Mesendoderm (in vitro differentiated cells): ENCODE results near the gene PARVA.

Experiments
- DNase-seq: peaks from one replicate; pipeline ENCODE4 v3.0.0; 2013
- H2AK5ac ChIP-seq: 2 replicates; pipeline ENCODE4 v1.6.1; 2013; ENCODE audit warnings: low read length, inconsistent platforms
- H2BK120ac ChIP-seq: 2 replicates; pipeline ENCODE4 v1.6.1; 2013; ENCODE audit warnings: low read depth, mild to moderate bottlenecking, low read length, moderate library complexity, mixed read lengths
- H2BK15ac ChIP-seq: replicated peaks from 2 replicates; pipeline ENCODE4 v1.6.1; 2013; ENCODE audit warnings: low read depth, mild to moderate bottlenecking, moderate library complexity
- H2BK5ac ChIP-seq: 2 replicates; pipeline ENCODE4 v1.6.1; 2013; ENCODE audit warnings: low read length, inconsistent platforms
- H3K18ac ChIP-seq: 2 replicates; pipeline ENCODE4 v1.6.1; 2013; ENCODE audit warnings: mild to moderate bottlenecking, low read length, mixed read lengths
- H3K23ac ChIP-seq: one replicate; pipeline ENCODE4 v1.6.1; 2013; ENCODE audit warnings: low read length
- H3K27ac ChIP-seq: 2 replicates; pipeline ENCODE4 v1.5.1; 2013; ENCODE audit warnings: low read depth, mild to moderate bottlenecking, inconsistent platforms, low read length, moderate library complexity
- H3K27me3 ChIP-seq: 2 replicates; pipeline ENCODE4 v1.6.1; 2013; ENCODE audit warnings: low read length, control low read depth, mild to moderate bottlenecking, inconsistent platforms; ENCODE audit not compliant: insufficient read depth, poor library complexity
- H3K36me3 ChIP-seq: 2 replicates; pipeline ENCODE4 v1.6.1; 2013; ENCODE audit warnings: low read length, inconsistent platforms; ENCODE audit not compliant: control insufficient read depth, insufficient read depth
- H3K4ac ChIP-seq: one replicate; pipeline ENCODE4 v1.6.1; 2013; ENCODE audit warnings: low read depth, mild to moderate bottlenecking, low read length, moderate library complexity
- H3K4me1 ChIP-seq: 2 replicates; pipeline ENCODE4 v1.6.1; 2013; ENCODE audit warnings: low read depth, low read length, inconsistent platforms; ENCODE audit not compliant: control insufficient read depth
- H3K4me2 ChIP-seq: 2 replicates; pipeline ENCODE4 v1.6.1; 2013; ENCODE audit warnings: low read length
- H3K4me3 ChIP-seq: 2 replicates; pipeline ENCODE4 v1.5.1; 2013; ENCODE audit warnings: mild to moderate bottlenecking, low read length
- H3K56ac ChIP-seq: one replicate; pipeline ENCODE4 v1.6.1; 2013; ENCODE audit warnings: low read length
- H3K79me1 ChIP-seq: 2 replicates; pipeline ENCODE4 v1.6.1; 2013; ENCODE audit warnings: low read length, inconsistent platforms
- H3K79me2 ChIP-seq: 2 replicates; pipeline ENCODE4 v1.6.1; 2013; ENCODE audit warnings: mild to moderate bottlenecking, low read length; ENCODE audit not compliant: control insufficient read depth, insufficient read depth
- H3K9ac ChIP-seq: 2 replicates; pipeline ENCODE4 v1.6.1; 2013; ENCODE audit warnings: low read length, inconsistent platforms
- H4K5ac ChIP-seq: one replicate; pipeline ENCODE4 v1.6.1; 2013; ENCODE audit warnings: low read length
- H4K8ac ChIP-seq: one replicate; pipeline ENCODE4 v1.6.1; 2013; ENCODE audit warnings: low read depth, mild to moderate bottlenecking, control low read depth, low read length, moderate library complexity
- WGBS: extraction: QIAGEN DNeasy Blood & Tissue Kit; methylation state at CpG from one replicate; pipeline ENCODE4 v1.1.7; 2013; ENCODE audit warnings: low lambda C conversion rate, missing lambda C conversion rate; ENCODE audit not compliant: insufficient coverage; ENCODE audit errors: extremely low coverage; 5-methylcytosine and 5-hydroxymethylcytosine counted together

The PARVA gene

DNA sequence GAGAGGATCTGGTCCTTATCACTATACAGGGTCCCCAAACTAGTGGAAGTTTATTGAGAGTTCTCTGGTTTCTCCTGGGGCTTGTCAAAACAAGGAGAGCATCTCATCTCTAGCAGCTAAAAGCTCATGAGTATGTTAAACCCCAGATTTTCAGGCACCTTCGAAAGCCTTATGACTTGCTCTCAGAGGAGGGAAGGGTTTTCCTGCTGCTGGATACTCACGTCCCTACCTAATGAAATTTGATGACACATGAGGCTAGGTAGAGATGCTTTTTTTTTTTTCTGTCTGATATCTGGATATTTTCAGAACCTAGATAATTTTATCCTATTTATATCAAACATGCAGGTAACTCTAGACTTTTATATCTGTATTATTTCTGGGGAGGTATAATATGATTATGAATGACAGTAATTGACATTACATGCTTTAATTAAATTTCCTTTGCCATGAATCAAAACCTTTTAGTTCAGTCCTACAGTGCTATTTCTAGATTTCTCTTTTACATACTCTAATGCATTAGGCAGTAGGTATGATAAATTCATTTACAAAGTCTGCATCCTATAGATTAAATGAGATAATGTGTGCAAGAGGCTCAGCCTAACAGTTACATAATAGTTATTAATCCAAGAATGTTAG is 73.9 kb downstream of the PARVA start:
- Histone ChIP-seq H3K9ac (no peak overlapping the region), H3K18ac (no peak overlapping the region), H3K79me1 (no peaks in the 10 kb centered on the region), H4K5ac (no peak overlapping the region), H3K56ac (no peak overlapping the region), H2AK5ac (no peak overlapping the region), H3K4me3 (no peak overlapping the region), H3K27ac (no peak overlapping the region), H3K27me3 (no peaks in the 10 kb centered on the region), H3K4me1 (peaks cover 4% of the 10 kb centered on the region), H2BK15ac (no peak overlapping the region), H2BK5ac (no peak overlapping the region), H4K8ac (no peak overlapping the region), H2BK120ac (no peak overlapping the region), H3K36me3 (no peaks in the 10 kb centered on the region), H3K4me2 (no peak overlapping the region), H3K4ac (no peak overlapping the region), H3K23ac (no peak overlapping the region), H3K79me2 (no peaks in the 10 kb centered on the region)
- WGBS: no CpG with 5 or more reads among the region's 2 CpGs
- no peak for DNase-seq

DNA sequence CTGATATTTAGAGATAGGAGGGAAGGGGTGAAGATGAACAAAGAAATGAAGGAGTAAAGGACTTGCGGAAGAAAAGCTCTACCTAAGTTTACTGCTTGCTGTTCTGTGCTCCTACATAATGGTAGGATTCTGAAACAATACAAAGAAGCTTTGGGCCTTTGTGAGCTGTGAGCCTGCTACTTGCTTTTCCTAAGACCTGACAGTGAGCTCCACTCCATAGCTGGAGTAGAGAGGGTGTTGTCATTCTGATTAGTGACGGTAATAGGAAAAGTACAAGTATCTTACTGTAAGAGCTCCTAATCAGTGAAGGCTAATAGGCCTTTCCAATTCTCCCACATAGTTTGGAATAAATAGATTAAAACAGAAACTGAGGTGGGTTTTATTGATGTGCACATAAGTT is 75.9 kb downstream of the PARVA start:
- Histone ChIP-seq H3K4ac (no peak overlapping the region), H3K36me3 (no peaks in the 10 kb centered on the region), H4K5ac (no peak overlapping the region), H3K27me3 (no peaks in the 10 kb centered on the region), H3K9ac (no peak overlapping the region), H2AK5ac (no peak overlapping the region), H2BK120ac (no peak overlapping the region), H2BK5ac (no peak overlapping the region), H3K27ac (no peak overlapping the region), H3K56ac (no peak overlapping the region), H3K4me2 (no peak overlapping the region), H3K79me2 (no peaks in the 10 kb centered on the region), H3K23ac (no peak overlapping the region), H4K8ac (no peak overlapping the region), H3K79me1 (no peaks in the 10 kb centered on the region), H3K18ac (no peak overlapping the region), H3K4me3 (no peak overlapping the region), H3K4me1 (peaks cover 4% of the 10 kb centered on the region), H2BK15ac (no peak overlapping the region)
- no peak for DNase-seq
- no CpG with 5 or more reads among the region's 2 CpGs for WGBS

DNA sequence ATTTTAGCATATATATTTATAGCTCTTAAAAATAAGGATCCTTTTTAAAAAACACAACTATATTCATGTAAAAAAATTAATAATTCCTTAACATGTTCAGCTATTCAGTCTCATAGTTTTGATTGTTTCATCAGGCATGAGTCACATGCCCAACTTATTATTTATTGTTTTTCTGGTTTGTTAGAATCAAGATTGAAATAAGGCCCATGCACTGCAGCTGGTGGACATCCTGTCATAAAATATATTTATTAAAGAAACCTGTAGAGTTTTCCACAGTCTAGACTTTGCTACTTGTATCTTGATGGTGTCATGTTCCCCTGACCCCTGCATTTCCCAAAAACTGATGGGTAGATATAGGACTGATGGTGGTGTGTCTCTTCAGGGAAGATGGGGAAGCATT is 77.4 kb downstream of the PARVA start:
- Histone ChIP-seq H3K4me2 (no peak overlapping the region), H3K27ac (no peak overlapping the region), H2AK5ac (no peak overlapping the region), H2BK5ac (no peak overlapping the region), H3K23ac (no peak overlapping the region), H3K4me1 (peaks cover 4% of the 10 kb centered on the region), H4K5ac (no peak overlapping the region), H3K79me2 (no peaks in the 10 kb centered on the region), H3K56ac (no peak overlapping the region), H3K4ac (no peak overlapping the region), H3K36me3 (no peaks in the 10 kb centered on the region), H4K8ac (no peak overlapping the region), H3K4me3 (no peak overlapping the region), H3K79me1 (no peaks in the 10 kb centered on the region), H3K18ac (no peak overlapping the region), H3K27me3 (no peaks in the 10 kb centered on the region), H3K9ac (no peak overlapping the region), H2BK15ac (no peak overlapping the region), H2BK120ac (no peak overlapping the region)
- no peak for DNase-seq

DNA sequence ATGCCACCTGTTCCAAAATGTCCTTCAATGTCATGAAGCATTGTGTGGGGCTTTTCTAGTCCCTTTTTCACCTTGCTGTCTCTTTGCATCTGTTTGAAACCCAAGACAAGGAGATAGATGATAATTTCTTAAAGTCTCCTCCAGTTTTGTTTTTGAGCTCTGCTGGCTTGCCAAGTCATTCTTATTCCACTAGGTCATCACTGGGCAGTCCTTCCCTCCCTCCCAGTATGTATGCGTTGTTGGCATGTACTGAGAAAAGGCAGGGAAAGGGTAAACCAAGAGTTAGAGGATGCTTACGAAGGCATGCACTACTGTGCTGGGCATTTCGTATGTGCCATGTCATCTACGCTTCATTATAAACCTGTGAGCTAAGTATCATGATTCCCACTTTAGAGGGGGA is 78.6 kb downstream of the PARVA start:
- Histone ChIP-seq H3K56ac (no peak overlapping the region), H3K27ac (no peak overlapping the region), H3K27me3 (no peaks in the 10 kb centered on the region), H3K4ac (no peak overlapping the region), H3K4me3 (no peak overlapping the region), H3K36me3 (no peaks in the 10 kb centered on the region), H3K79me2 (no peaks in the 10 kb centered on the region), H3K18ac (no peak overlapping the region), H2BK15ac (no peak overlapping the region), H3K4me2 (no peak overlapping the region), H3K9ac (no peak overlapping the region), H3K4me1 (peaks cover 4% of the 10 kb centered on the region), H2BK5ac (no peak overlapping the region), H2BK120ac (no peak overlapping the region), H3K23ac (no peak overlapping the region), H4K5ac (no peak overlapping the region), H4K8ac (no peak overlapping the region), H3K79me1 (no peaks in the 10 kb centered on the region), H2AK5ac (no peak overlapping the region)
- DNase-seq: no peak
- no CpG with 5 or more reads among the region's 4 CpGs for WGBS

DNA sequence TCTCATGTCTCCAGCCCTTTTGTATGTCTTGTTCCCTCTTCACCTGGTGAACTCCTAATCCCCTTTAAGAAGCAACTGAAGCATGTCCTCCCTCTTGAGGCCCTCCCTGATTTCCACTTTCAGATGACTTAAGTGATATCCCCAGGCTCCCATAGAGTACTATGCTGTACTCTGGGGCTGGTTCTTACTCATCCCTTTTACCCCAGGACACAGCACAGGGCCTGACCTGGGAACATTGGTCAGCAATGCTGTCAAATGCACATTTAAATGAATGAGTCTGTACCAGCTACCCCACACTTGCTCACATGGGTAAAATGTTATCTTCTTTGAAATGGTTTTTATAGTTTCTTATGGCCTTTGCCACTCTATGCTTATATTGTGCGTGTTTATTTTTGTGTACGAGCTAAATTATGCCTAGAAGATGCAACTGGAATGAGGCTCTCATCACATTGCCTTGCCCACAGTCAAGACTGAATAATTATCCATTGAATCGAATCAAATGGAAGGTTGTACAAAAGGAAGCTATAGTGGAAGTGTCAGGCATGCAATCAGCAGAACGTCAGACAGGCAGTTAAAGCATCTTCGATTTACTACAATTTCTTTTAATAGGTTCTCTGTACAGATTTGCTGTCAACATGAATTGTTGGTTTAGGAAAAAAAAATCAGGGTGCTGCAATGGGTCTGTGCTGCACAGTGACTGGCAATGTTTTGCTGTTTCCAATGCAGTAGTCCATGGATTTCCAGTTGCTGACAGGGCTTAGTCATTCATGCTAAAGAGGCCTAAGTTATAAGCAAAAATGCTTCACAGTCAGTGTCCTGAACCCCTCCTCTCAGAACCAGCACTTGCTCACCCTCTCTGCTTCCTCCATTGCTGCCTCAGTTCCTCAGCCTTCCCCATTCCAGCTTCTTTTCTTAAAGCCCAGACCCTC is 79.5 kb downstream of the PARVA start:
- no peaks in the 10 kb centered on the region for H3K27me3 ChIP-seq
- H3K36me3 ChIP-seq: no peaks in the 10 kb centered on the region
- H3K18ac ChIP-seq: no peak overlapping the region
- H3K79me2 ChIP-seq: no peaks in the 10 kb centered on the region
- H3K27ac ChIP-seq: no peak overlapping the region
- no peak overlapping the region for H3K56ac ChIP-seq
- H4K5ac ChIP-seq: no peak overlapping the region
- no peak overlapping the region for H3K9ac ChIP-seq
- no peak overlapping the region for H4K8ac ChIP-seq
- no peak overlapping the region for H3K4ac ChIP-seq
- no peaks in the 10 kb centered on the region for H3K79me1 ChIP-seq
- no peak overlapping the region for H2BK120ac ChIP-seq
- no peak overlapping the region for H3K23ac ChIP-seq
- no peak overlapping the region for H2AK5ac ChIP-seq
- H3K4me3 ChIP-seq: no peak overlapping the region
- WGBS: no CpG with 5 or more reads among the region's 5 CpGs
- H2BK15ac ChIP-seq: no peak overlapping the region
- no peak for DNase-seq
- H3K4me1 ChIP-seq: peaks cover 4% of the 10 kb centered on the region
- no peak overlapping the region for H2BK5ac ChIP-seq
- H3K4me2 ChIP-seq: no peak overlapping the region
